NCI-H146 treated with DMSO at 0.1 percent for 48 hours (cell line): ENCODE measurements around the gene GIGYF2.

Experiments used
- DNase-seq: peaks from one replicate; lab custom pipeline; 2025; ENCODE audit not compliant: unreplicated experiment; lab: John Stamatoyannopoulos, UW

GIGYF2 gene

DNA sequence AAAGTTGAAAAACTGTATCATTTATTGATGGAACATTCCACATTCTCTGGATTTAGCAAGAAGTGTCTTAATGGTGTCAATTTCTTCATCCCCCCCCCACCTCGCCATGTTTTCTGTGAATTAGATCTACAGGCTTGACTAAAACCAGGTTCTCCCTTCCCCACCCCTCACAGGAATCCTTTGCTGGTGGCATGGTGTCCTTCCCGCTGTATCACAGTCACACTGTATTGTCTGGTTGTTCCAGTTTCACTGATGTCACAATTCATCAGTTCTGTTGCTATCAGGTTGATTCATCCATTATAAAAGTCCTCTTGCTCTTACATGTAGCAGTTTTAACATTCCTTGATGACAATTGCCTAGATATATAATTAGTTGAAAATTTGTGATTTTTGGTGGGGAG is 166.9 kb downstream of the GIGYF2 start:
- no peak for DNase-seq

DNA sequence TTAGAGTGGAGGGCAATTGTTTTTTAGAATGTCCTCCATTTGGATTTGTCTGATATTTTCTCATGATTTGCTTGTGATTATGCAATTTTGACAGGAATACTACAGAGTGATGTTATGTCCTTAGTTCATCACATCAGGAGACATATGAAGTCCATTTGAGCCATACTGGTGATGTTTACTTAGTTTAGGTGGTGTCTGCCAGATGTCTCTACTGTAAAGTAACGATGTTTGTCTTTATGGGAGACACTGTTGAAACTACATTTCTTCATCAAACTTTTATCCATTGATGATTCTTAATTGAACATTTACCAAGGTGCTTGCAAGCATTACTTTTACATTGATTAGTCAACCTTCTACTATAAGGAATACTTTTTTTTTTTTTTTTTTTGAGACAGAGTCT is 168.0 kb downstream of the GIGYF2 start:
- no peak for DNase-seq

- DNase-seq, result no peak
Measured at GRCh38 chr2:232866104-232866503, 169.0 kb downstream of the GIGYF2 start.

DNA sequence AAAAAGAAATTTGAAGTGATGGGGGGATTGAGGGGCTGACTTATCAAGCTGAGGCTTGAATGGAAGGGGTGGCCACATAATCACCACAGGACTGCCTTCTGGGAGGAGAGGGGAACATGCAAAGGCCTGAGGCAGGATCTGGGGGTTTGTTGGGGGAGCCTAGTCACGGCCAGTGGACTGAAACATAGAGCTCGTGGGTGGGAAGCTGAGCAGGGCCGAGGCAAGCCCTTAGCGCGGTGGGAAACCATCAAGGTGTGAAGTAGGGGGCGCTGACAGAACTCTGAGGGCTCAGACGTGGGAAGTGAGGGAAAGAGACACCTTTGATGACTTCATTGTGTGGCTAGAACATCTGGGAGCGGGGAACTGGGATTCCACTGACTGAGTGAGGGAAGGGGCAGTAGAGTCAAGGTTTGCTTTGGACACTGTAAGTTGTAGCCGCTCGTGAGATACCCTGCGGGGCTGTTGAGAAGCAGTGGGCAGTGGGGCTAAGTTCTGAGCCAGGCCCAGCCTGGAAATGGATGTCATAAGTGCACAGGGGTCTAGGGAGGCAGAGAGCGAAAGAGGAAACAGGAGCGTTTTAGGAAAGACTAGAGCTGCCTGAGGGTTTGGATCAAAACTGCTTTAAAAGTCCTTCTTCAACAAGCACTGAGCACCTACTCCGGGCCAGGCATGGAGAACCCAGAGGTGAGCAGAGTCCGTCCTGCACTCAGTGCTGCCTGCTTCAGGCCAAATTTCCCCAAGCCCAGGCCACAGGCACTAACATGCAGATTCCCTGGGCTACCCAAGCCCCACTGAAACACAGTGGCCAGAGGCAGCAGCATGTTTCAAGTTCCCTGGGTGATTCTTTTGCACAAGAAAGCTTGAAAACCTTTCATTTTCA is 172.2 kb downstream of the GIGYF2 start:
- DNase-seq, result no peak

DNA sequence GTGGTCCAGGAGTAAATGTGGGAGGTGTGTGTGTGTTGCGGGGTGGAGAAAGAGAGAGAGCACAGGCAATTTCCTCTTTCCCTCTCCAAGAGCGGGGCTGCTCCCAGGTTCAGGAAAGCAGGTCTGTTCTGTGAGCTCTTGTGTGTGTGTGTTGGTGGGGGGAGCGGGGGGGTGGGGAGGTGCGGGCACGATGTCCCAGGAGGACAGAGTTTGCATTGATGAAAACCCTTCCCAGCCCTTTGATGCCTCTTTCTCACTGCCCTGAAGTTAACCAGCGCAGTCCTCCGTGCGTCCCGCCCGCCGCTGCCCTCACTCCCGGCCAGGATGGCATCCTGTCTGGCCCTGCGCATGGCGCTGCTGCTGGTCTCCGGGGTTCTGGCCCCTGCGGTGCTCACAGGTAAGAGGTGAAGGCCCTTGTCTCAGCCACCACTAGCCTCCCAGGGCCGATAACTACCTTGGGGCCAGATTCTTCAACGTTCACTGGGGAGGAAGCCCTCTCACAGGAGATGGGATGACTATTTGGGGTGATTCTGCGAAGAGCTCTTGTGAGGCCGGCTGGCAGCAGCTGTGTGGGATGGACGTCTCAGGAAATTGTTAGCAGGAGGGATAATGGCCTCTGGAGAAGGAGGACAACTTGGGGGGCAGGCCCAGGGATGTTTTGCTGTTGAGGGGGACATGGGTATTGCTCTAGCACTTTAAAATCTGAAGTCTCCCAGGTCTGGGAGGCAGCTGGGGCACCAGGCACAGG is 173.1 kb downstream of the GIGYF2 start, which contains the start of gene SNORC:
Gene SNORC, plus strand, starts transcription at position 247 of the 748 bp plus-strand sequence. Its CDS starts 78 bp downstream, at position 325.
- DNase-seq, result no peak

DNA sequence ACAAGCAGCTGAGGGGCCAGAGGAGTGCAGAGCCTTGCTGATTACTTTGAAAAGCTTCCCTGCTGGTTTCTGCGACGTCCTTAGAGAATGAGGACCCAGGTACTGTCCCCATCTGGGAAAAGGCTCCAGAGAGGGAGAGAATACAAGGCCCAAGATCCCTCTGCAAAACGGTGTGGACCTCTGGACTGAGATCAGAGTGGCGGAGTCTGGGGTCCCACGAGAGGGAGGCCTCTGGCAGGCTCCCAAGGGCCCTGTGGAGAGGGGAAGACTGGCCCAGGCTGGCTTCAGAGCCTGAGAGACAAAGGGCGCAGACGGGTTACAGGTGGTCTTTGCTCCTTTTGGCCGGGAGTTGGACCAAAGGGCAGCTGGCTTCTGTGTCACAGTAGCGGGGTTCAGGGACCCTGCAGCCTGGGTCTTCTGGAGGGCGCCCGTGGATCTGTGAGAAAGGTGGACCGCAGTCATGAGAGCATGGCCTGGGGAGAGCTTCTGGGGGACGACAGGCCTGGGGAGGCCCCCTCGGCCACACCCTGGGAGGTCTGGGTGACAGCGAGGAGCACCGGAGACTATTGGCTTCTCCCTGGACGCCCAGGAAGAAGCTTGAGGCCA is 173.7 kb downstream of the GIGYF2 start:
- no peak for DNase-seq

DNA sequence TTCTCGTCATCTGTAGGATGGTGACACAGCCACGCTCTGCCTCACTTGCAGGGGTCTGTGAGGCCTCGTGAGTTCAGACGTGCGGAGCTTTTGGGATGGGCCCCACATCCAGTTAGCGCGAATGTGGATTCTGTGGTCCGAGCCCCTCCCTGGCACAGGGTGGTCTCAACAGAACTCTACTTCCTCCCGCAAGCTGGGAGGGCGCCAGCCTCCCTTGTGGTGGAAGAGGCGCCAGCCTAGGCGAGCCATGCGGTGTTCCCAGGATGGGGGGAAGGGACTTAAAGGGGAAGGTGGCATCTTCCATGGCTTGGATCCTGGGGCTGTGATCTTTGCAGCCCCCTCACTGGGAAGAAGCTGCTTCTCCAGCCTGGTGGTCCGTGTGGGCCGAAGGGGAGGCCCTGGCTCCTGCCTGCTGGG is 174.3 kb downstream of the GIGYF2 start:
- DNase-seq, result no peak

- no peak for DNase-seq
Measured at GRCh38 chr2:232871835-232872736, 175.0 kb downstream of the GIGYF2 start.

DNA sequence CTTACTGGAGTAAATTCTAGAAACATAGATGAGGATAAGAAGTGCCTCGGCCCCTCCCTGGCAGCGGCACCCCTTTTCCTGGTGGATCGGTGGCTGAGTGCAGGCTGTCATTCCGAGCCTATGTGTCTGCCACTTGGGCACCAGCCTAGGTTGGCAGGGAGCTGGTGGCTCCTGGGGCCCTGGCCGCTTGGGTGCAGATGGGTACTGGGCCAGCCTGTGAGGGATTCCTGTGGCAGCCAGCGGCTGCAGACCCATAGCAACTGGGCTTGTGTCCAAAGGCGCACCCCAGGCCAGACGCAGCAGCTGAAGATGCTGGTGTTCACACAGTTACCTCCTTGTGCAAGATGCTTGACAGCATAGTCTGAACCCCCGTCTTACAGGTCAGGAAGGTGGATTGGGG is 175.7 kb downstream of the GIGYF2 start:
- no peak for DNase-seq

DNA sequence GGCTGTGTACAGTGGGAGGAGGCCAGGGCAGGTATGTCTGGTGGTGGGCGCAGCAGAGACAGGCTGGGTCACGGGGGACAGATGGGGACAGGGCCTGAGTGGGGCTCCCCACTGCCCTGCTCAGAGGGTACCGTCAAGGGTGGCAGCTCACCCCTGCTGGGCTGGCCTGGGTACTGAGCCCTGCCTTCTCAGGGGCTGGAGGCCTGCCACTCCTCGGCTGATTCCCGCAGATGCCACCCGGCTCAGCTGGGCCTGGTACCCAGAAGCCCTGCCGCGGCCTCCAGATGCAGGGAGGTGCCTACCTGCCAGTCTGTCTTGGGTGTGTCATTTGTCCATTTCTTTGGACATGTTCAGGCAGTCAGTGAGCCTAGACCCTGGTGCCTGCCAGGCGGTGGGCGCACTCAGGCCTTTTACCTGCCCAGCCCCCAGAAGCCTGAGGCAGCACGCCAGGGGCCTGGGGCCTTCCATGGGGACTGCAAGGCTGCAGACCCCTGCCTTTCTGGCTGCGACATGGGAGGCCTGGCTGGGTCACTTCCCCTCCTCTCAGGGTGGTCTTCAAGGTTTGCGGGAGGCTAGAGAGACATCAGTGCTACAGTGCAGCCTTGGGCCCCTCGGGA is 176.3 kb downstream of the GIGYF2 start:
- no peak for DNase-seq

DNA sequence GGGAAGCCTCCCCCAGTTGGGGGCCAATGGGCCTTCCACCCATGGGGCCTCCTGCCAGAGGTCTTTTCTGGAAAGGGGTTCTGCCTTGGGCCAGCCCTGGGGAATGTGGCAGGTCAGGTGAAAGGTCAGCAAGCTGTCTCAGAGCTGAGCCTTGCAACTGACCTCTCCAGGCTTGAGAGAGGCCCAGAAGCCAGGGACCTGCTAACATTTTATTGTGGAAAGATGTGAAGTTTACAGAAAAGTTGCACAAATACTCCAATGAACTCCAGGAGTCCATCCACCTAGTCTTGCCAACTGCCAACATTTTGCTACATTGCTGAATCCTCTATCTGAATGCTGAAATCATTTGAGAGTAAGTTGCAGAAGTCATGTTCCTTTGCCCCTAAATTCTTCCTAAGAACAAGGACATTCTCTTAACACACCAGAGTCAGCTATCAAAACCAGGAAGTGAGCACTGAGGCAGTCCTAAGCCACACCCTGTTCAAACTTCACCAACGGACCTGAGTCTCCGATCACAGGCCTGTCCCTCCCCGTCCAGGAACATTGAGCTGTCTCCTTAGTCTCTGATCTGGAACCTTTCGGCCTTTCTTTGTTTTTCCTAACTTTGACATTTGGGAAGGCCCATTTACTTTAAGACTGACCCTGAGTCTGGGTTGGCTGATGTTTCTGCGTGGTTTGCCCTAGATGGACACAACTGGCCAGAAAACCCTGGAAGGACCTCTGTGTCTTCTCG is 176.9 kb downstream of the GIGYF2 start:
- DNase-seq, result no peak

- DNase-seq, result no peak
Measured at GRCh38 chr2:232874677-232875223, 177.6 kb downstream of the GIGYF2 start.

DNA sequence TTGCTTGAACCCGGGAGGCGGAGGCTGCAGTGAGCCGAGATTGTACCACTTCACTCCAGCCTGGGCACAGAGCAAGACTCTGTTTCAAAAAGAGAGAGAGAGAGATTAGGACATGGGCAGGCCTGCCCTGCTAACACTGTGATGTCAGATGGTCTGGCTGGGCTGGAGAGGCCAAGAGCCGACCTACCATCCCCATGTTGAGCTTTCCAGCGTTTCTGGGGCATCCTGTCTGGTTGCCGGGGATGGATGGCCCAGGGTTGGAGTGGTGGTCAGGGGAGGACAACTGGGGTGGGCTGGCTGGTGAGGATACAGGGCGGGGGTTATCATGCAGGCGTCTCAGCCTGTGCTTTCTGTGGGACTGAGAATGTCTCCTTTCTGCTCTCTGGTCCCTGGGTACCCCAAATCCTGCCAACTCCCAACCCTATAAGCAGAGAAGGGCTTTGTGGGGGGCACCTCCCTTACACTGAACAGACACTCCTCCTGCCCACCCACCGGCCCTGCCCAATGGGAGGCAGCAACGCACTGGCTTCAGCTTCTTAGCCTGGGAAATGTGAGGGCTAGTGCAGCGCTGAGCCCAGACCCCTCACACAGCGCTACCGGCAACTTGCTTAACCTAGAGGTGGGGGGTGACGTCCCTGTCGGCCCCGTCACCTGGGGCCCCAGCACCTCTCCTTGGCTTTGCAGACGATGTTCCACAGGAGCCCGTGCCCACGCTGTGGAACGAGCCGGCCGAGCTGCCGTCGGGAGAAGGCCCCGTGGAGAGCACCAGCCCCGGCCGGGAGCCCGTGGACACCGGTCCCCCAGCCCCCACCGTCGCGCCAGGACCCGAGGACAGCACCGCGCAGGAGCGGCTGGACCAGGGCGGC is 178.4 kb downstream of the GIGYF2 start:
- DNase-seq, result no peak

DNA sequence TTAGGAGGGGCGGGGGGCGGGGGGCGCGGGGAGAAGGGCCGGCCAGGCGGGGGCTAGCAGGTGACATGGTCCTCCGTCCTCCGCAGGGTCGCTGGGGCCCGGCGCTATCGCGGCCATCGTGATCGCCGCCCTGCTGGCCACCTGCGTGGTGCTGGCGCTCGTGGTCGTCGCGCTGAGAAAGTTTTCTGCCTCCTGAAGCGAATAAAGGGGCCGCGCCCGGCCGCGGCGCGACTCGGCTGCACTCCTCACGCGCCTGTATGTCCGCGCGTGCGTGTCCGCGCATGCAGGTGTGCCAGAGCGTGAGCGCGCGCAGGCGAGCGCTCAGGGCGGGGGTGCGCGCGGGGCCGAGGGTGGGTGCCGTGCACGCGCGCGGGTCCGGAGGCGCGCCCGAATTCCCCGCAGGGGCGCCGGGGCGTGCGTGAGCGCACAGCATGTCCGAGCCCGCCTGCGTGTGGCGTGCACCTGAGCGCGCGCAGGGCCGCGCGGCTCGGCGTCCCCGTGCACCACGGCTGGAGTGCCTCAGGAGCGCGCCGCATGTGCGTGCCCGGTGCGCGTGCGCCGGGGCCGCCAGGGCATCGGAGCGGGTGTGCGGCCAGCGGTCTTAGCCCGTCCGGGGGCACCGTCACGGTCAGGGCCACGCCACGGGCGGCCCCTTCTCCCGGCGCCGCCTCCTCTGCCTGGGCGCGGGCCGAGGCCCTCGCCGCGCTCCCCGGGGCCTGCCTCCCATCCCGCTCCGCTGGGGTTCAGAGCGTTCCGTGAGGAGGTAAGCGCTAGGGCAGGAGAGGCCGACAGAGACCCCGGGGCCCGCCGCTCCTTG is 179.2 kb downstream of the GIGYF2 start:
- DNase-seq, result no peak

DNA sequence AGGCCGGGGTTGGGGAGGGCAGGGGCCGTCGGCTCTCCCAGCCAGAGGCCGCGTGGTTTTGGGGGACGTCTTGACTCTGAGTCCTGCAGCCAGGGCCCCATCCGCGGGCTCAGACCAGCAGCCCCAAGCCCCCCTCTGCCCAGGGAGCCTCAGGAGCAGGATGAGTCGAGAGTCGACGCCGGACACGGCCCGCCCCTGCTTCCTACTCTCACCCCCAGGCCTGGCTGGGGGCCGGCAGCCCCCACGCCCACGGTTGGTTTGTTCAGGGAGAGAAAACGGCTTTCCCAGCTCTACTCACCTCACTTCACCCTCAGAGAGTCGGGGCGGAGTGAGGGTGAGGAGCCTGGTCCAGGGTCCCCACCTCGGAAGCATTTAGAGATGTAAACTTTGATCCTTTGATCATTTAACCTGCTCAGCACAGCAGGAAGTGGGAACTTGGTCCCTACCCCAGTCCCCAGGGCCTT is 179.9 kb downstream of the GIGYF2 start:
- no peak for DNase-seq

- no peak for DNase-seq
Measured at GRCh38 chr2:232877940-232878511, 180.9 kb downstream of the GIGYF2 start.
